ENCODE measurements around the gene DPP6. TPM values are rescaled to one million over a fixed set of nuclear protein-coding genes. Genes with fewer than 3 reads are reported as not detected.
"Not testable (repeated sequence)": the region's sequence is repeated elsewhere in the genome, so short reads cannot be mapped to it uniquely, and the experiment has no call there.

The DPP6 gene
- total RNA-seq, 1 experiment from 2014 or later: not detected

GRCh38 chr7:154919344-154920225 lies 867.4 kb downstream of the DPP6 start:
- no peak for DNase-seq
- no peaks in the 10 kb centered on the region for H3K4me1 ChIP-seq
- no peaks in the 10 kb centered on the region; the same call in 1 of the 2 replicates for H3K9me3 ChIP-seq (replicated peaks)
- no peak overlapping the region for H3K27ac ChIP-seq
- no peaks in the 10 kb centered on the region for H3K36me3 ChIP-seq
- no peak overlapping the region for H3K4me3 ChIP-seq
- no peaks in the 10 kb centered on the region; the same call in 1 of the 2 replicates for H3K27me3 ChIP-seq

GRCh38 chr7:154922472-154922871 lies 870.3 kb downstream of the DPP6 start:
- H3K9me3 ChIP-seq (replicated peaks); H3K4me1 ChIP-seq; H3K4me3 ChIP-seq; H3K27ac ChIP-seq; DNase-seq; H3K27me3 ChIP-seq; H3K36me3 ChIP-seq: not testable (repeated sequence)

- peak; percentile 77 to 89 for DNase-seq
These were observed 875.5 kb downstream of the DPP6 start for GRCh38 chr7:154927624-154928125.

GRCh38 chr7:154928136-154929005 lies 876.2 kb downstream of the DPP6 start:
- no peaks in the 10 kb centered on the region for H3K4me1 ChIP-seq
- H3K9me3 ChIP-seq (replicated peaks): no peaks in the 10 kb centered on the region
- peak; percentile 37 to 90 for DNase-seq
- no peaks in the 10 kb centered on the region for H3K27me3 ChIP-seq
- peak overlapping the region; percentile 61 for H3K4me3 ChIP-seq
- H3K27ac ChIP-seq: no peak overlapping the region
- H3K36me3 ChIP-seq: no peaks in the 10 kb centered on the region

More at GRCh38 chr7:154927624-154928125, 875.5 kb downstream of the DPP6 start:
- H3K36me3 ChIP-seq: no peaks in the 10 kb centered on the region
- no peak overlapping the region for H3K27ac ChIP-seq
- no peaks in the 10 kb centered on the region for H3K27me3 ChIP-seq
- no peaks in the 10 kb centered on the region for H3K4me1 ChIP-seq
- H3K4me3 ChIP-seq: peak overlapping the region; percentile 61
- no peaks in the 10 kb centered on the region; the same call in 1 of the 2 replicates for H3K9me3 ChIP-seq (replicated peaks)

- no peak for DNase-seq
- no peak overlapping the region for H3K27ac ChIP-seq
- H3K27me3 ChIP-seq: no peaks in the 10 kb centered on the region
These were observed 877.0 kb downstream of the DPP6 start for GRCh38 chr7:154929006-154929726.

GRCh38 chr7:154931906-154932305 lies 879.7 kb downstream of the DPP6 start:
- no peak overlapping the region for H3K27ac ChIP-seq
- no peaks in the 10 kb centered on the region for H3K27me3 ChIP-seq
- no peaks in the 10 kb centered on the region for H3K36me3 ChIP-seq
- no peak overlapping the region for H3K4me3 ChIP-seq
- DNase-seq: no peak
- no peaks in the 10 kb centered on the region for H3K4me1 ChIP-seq
- H3K9me3 ChIP-seq (replicated peaks): peaks cover 12% of the 10 kb centered on the region; the same call in 1 of the 2 replicates

More at GRCh38 chr7:154929006-154929726, 877.0 kb downstream of the DPP6 start:
- Histone ChIP-seq H3K9me3 (replicated peaks) (peaks cover 4% of the 10 kb centered on the region; the same call in 1 of the 2 replicates), H3K4me1 (no peaks in the 10 kb centered on the region), H3K4me3 (peak overlapping the region; percentile 61), H3K36me3 (no peaks in the 10 kb centered on the region)

GRCh38 chr7:154934353-154934952 lies 882.3 kb downstream of the DPP6 start:
- not testable (repeated sequence) for H3K4me1 ChIP-seq, H3K4me3 ChIP-seq, H3K27ac ChIP-seq, DNase-seq, H3K36me3 ChIP-seq, H3K27me3 ChIP-seq
- peaks cover 12% of the 10 kb centered on the region; the same call in 1 of the 2 replicates for H3K9me3 ChIP-seq (replicated peaks)

GRCh38 chr7:154937837-154938236 lies 885.6 kb downstream of the DPP6 start:
- Histone ChIP-seq H3K4me1 (no peaks in the 10 kb centered on the region), H3K27ac (no peak overlapping the region), H3K4me3 (no peak overlapping the region), H3K36me3 (no peaks in the 10 kb centered on the region), H3K9me3 (replicated peaks) (peaks cover 14% of the 10 kb centered on the region; the same call in 1 of the 2 replicates), H3K27me3 (no peaks in the 10 kb centered on the region)
- no peak for DNase-seq

- Histone ChIP-seq H3K9me3 (replicated peaks) (0 out of 2 replicates have a peak, but pooled peaks cover 2% of the 10 kb centered on the region), H3K27me3 (no peaks in the 10 kb centered on the region), H3K36me3 (peaks cover 30% of the 10 kb centered on the region), H3K4me3 (no peak overlapping the region), H3K4me1 (no peaks in the 10 kb centered on the region), H3K27ac (no peak overlapping the region)
- DNase-seq: no peak
These were observed 890.5 kb downstream of the DPP6 start for GRCh38 chr7:154942691-154943090.

Measured in SJCRH30 (cell line).